Right lobe of liver (tissue), 4 donors: ENCODE data around the gene TVP23C.

Source experiments
- CTCF ChIP-seq, 4 donors: fragments of 200-600 bp in 3 of 4; fragments of 450-650 bp in 1 of 4; IDR thresholded peaks; one replicate each; pipeline versions ENCODE4 v1.5.1 to v1.8.0; 2016 to 2022; ENCODE audit warnings: antibody characterized with exemption in 4 of 4, mild to moderate bottlenecking in 2 of 4
- POLR2A ChIP-seq: fragments of 450-650 bp; IDR thresholded peaks from one replicate; pipeline ENCODE4 v1.6.1; 2017; ENCODE audit warnings: antibody characterized with exemption, mild to moderate bottlenecking
- donor health status: DM: no; HTN: no; CAD: no.
- donor health status: DM: no; HTN: no; CAD: no.
- donor health status: DM: no; HTN: yes; CAD: no.

- no peak for TF ChIP-seq CTCF (IDR thresholded peaks at IDR 0.05)
- no peak for TF ChIP-seq POLR2A
Measured at GRCh38 chr17:15453782-15454181, 109.5 kb downstream of the TVP23C start.
